WTC11 (cell line): ENCODE results near the gene CD200R1. TPM values are rescaled to one million over a fixed set of nuclear protein-coding genes. Genes with fewer than 3 reads are reported as not detected.

Source experiments
- ATAC-seq: fragments of 200-7000 bp; cut with Tn5 transposase; 2 replicates; pipeline ENCODE4 v1.10.0; 2021; ENCODE audit warnings: mild to moderate bottlenecking, moderate library complexity
- CTCF ChIA-PET: fragments of 300-600 bp; sonication (Branson Sonifier 250); formaldehyde crosslinking; loops from one replicate; lab custom pipeline; 2021; ENCODE audit warnings: antibody characterized with exemption; lab: Charles Lee
- POLR2A ChIA-PET: fragments of 350-600 bp; sonication (Branson Sonifier 250); formaldehyde crosslinking; loops from one replicate; lab custom pipeline; 2021; ENCODE audit warnings: antibody characterized with exemption; lab: Charles Lee
- DNase-seq: peaks from one replicate; pipeline ENCODE4 v3.0.0; 2021; ENCODE audit warnings: low spot score
- H3K27ac Mint-ChIP-seq: 2 replicates; pipeline ENCODE4 v1.8.0; 2021; ENCODE audit warnings: mixed read lengths
- H3K27me3 Mint-ChIP-seq: 2 replicates; pipeline ENCODE4 v1.8.0; 2021; ENCODE audit warnings: low read depth, mild to moderate bottlenecking, moderate library complexity, mixed read lengths
- H3K36me3 Mint-ChIP-seq: 2 replicates; pipeline ENCODE4 v1.8.0; 2021; ENCODE audit warnings: mixed read lengths
- H3K4me1 Mint-ChIP-seq: 2 replicates; pipeline ENCODE4 v1.8.0; 2022; ENCODE audit warnings: mixed read lengths
- H3K4me3 Mint-ChIP-seq: 2 replicates; pipeline ENCODE4 v1.8.0; 2021; ENCODE audit warnings: mild to moderate bottlenecking, moderate library complexity, mixed read lengths
- H3K9me3 Mint-ChIP-seq: 2 replicates; pipeline ENCODE4 v1.8.0; 2021; ENCODE audit warnings: mixed read lengths
- ATF2 ChIP-seq: sonication (generic); formaldehyde crosslinking; IDR thresholded peaks from 2 replicates; pipeline ENCODE4 v1.8.1; 2022; ENCODE audit warnings: low read depth, missing genetic modification reagents, borderline replicate concordance
- CREB1 ChIP-seq: sonication (generic); formaldehyde crosslinking; IDR thresholded peaks from 2 replicates; pipeline ENCODE4 v1.8.0; 2023; ENCODE audit warnings: mild to moderate bottlenecking, missing genetic modification reagents
- ELF4 ChIP-seq: sonication (generic); formaldehyde crosslinking; IDR thresholded peaks from 2 replicates; pipeline ENCODE4 v1.8.1; 2022; ENCODE audit warnings: low read depth, mild to moderate bottlenecking, moderate library complexity, missing genetic modification reagents
- GABPB1 ChIP-seq: sonication (generic); formaldehyde crosslinking; IDR thresholded peaks from 2 replicates; pipeline ENCODE4 v1.8.1; 2023; ENCODE audit warnings: mild to moderate bottlenecking, missing genetic modification reagents
- NFE2L1 ChIP-seq: sonication (generic); formaldehyde crosslinking; IDR thresholded peaks from 2 replicates; pipeline ENCODE4 v1.8.1; 2023; ENCODE audit warnings: missing genetic modification reagents
- PRRX2 ChIP-seq: fragments of 250-450 bp; sonication (Bioruptor Pico); IDR thresholded peaks from 2 replicates; pipeline ENCODE4 v1.8.0; 2021; ENCODE audit warnings: mild to moderate bottlenecking
- SOX15 ChIP-seq: fragments of 250-450 bp; sonication (Bioruptor Pico); IDR thresholded peaks from 2 replicates; pipeline ENCODE4 v1.9.0; 2021; ENCODE audit warnings: mild to moderate bottlenecking
- ZNF121 ChIP-seq: sonication (generic); formaldehyde crosslinking; IDR thresholded peaks from 2 replicates; pipeline ENCODE4 v1.8.0; 2023; ENCODE audit warnings: missing genetic modification reagents
- ZNF281 ChIP-seq: sonication (generic); formaldehyde crosslinking; IDR thresholded peaks from 2 replicates; pipeline ENCODE4 v1.8.0; 2023; ENCODE audit warnings: mild to moderate bottlenecking, missing genetic modification reagents
- ZNF423 ChIP-seq: fragments of 250-450 bp; sonication (Bioruptor Pico); IDR thresholded peaks from 2 replicates; pipeline ENCODE4 v2.1.2; 2022; ENCODE audit warnings: mild to moderate bottlenecking, moderate library complexity
- total RNA-seq: library from RNA; stranded (reverse); gene quantifications from 3 replicates; pipeline ENCODE4 v1.2.3, GENCODE V29; 2021
- TF ChIP-seq, protein P1 (sequence below): fragments of 250-450 bp; sonication (Bioruptor Pico); IDR thresholded peaks from 2 replicates; pipeline ENCODE4 v1.8.0; 2021; ENCODE audit warnings: mild to moderate bottlenecking
- TF ChIP-seq, protein P2 (sequence below): sonication (generic); formaldehyde crosslinking; IDR thresholded peaks from 2 replicates; pipeline ENCODE4 v1.8.0; 2022; ENCODE audit warnings: missing genetic modification reagents
- TF ChIP-seq, protein P3 (sequence below): sonication (generic); formaldehyde crosslinking; IDR thresholded peaks from 2 replicates; pipeline ENCODE4 v1.8.1; 2022; ENCODE audit warnings: missing genetic modification reagents, borderline replicate concordance

Gene CD200R1
- total RNA-seq, 1 experiment from 2014 or later: not detected

DNA sequence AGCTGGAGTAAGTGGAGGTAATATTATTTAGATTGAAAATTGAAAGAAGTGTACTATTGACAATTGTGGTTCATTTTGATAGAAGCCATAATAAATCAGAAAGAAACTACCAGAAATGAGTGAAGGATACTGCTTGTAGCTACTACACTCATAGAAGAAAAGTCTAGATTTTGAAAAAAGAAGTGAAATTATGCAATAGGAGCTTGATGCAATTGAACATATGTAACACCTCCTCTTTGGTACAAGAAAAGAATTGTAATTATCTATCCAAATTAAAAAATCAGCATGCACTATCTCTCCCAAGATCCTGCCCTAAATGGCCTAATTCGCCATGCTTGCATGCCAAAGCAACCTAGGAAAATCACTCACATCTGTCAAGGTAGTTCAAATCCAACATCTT is 77.1 kb downstream of the CD200R1 start (continued):
- TF ChIP-seq PRRX2: no peak
- TF ChIP-seq SOX15 (CRISPR knock-in tag): no peak

DNA sequence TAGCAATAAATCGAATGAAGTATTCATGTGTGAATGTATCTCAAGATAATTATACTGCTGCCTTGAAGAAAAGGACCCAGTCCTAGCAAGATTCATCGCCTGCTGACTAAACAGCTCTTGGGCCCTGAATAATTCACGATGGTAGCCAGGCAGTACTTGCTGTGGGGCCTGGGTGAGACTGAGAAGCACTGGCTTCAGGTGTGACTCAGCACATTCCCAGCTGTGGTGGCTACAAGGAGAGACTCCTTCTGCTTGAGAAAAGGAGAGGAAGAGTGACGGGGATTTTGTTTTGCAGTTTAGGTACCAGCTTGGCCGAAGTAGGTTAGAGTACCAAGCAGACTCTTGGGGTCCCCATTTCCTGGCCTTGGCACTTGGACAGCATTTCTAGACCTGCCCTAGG is 80.6 kb downstream of the CD200R1 start:
- TF ChIP-seq ZNF423 (no peak), NFE2L1 (CRISPR knock-in tag) (peak; percentile 99)
- no peak overlapping the region for H3K4me3 Mint-ChIP-seq
- peak; percentile 92 for ATAC-seq
- ChIA-PET POLR2A (no interaction called here), CTCF (interaction anchor here (1.0 to 1.3 kb wide), 2 partner anchors 85 to 160 kb away, joined by 4 to 9 read pairs; no protein-coding TSS in a partner anchor)
- H3K27ac Mint-ChIP-seq: peak overlapping the region; percentile 88
- H3K27me3 Mint-ChIP-seq: no peaks in the 10 kb centered on the region
- peaks cover 10% of the 10 kb centered on the region for H3K9me3 Mint-ChIP-seq
- H3K36me3 Mint-ChIP-seq: peaks cover 7% of the 10 kb centered on the region
- DNase-seq: peak; percentile 71
- peaks cover 54% of the 10 kb centered on the region for H3K4me1 Mint-ChIP-seq

- no peaks in the 10 kb centered on the region for H3K27me3 Mint-ChIP-seq
- H3K4me1 Mint-ChIP-seq: peaks cover 26% of the 10 kb centered on the region
- TF ChIP-seq ATF2: no peak
- TF ChIP-seq, protein P1, sequence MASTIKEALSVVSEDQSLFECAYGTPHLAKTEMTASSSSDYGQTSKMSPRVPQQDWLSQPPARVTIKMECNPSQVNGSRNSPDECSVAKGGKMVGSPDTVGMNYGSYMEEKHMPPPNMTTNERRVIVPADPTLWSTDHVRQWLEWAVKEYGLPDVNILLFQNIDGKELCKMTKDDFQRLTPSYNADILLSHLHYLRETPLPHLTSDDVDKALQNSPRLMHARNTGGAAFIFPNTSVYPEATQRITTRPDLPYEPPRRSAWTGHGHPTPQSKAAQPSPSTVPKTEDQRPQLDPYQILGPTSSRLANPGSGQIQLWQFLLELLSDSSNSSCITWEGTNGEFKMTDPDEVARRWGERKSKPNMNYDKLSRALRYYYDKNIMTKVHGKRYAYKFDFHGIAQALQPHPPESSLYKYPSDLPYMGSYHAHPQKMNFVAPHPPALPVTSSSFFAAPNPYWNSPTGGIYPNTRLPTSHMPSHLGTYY: no peak
- TF ChIP-seq ZNF121 (CRISPR knock-in tag): no peak
- TF ChIP-seq ZNF423: peak; percentile 81
- TF ChIP-seq, protein P2, sequence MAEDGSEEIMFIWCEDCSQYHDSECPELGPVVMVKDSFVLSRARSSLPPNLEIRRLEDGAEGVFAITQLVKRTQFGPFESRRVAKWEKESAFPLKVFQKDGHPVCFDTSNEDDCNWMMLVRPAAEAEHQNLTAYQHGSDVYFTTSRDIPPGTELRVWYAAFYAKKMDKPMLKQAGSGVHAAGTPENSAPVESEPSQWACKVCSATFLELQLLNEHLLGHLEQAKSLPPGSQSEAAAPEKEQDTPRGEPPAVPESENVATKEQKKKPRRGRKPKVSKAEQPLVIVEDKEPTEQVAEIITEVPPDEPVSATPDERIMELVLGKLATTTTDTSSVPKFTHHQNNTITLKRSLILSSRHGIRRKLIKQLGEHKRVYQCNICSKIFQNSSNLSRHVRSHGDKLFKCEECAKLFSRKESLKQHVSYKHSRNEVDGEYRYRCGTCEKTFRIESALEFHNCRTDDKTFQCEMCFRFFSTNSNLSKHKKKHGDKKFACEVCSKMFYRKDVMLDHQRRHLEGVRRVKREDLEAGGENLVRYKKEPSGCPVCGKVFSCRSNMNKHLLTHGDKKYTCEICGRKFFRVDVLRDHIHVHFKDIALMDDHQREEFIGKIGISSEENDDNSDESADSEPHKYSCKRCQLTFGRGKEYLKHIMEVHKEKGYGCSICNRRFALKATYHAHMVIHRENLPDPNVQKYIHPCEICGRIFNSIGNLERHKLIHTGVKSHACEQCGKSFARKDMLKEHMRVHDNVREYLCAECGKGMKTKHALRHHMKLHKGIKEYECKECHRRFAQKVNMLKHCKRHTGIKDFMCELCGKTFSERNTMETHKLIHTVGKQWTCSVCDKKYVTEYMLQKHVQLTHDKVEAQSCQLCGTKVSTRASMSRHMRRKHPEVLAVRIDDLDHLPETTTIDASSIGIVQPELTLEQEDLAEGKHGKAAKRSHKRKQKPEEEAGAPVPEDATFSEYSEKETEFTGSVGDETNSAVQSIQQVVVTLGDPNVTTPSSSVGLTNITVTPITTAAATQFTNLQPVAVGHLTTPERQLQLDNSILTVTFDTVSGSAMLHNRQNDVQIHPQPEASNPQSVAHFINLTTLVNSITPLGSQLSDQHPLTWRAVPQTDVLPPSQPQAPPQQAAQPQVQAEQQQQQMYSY (CRISPR knock-in tag): no peak
- H3K4me3 Mint-ChIP-seq: no peak overlapping the region
- H3K27ac Mint-ChIP-seq: peak overlapping the region; percentile 40
- ATAC-seq (peak; percentile 50), DNase-seq (no peak)
- peaks cover 7% of the 10 kb centered on the region for H3K36me3 Mint-ChIP-seq
- peaks cover 10% of the 10 kb centered on the region for H3K9me3 Mint-ChIP-seq
- ChIA-PET POLR2A (no interaction called here), CTCF (interaction anchor here (1.1 kb wide), 1 partner anchor 246 kb away, joined by 5 read pairs; no protein-coding TSS in a partner anchor)
Measured at GRCh38 chr3:112889357-112889756, 85.5 kb downstream of the CD200R1 start.

GRCh38 chr3:112888381-112889085 is 86.4 kb downstream of the CD200R1 start:
- Mint-ChIP-seq H3K36me3 (peaks cover 7% of the 10 kb centered on the region), H3K4me3 (no peak overlapping the region), H3K4me1 (peaks cover 17% of the 10 kb centered on the region), H3K27me3 (no peaks in the 10 kb centered on the region), H3K27ac (no peak overlapping the region), H3K9me3 (peaks cover 10% of the 10 kb centered on the region)
- ATAC-seq: no peak
- no peak for TF ChIP-seq GABPB1 (CRISPR knock-in tag)
- TF ChIP-seq ELF4 (CRISPR knock-in tag): no peak
- no peak for TF ChIP-seq CREB1 (CRISPR knock-in tag)
- TF ChIP-seq ZNF281 (CRISPR knock-in tag): no peak
- TF ChIP-seq, protein P3, sequence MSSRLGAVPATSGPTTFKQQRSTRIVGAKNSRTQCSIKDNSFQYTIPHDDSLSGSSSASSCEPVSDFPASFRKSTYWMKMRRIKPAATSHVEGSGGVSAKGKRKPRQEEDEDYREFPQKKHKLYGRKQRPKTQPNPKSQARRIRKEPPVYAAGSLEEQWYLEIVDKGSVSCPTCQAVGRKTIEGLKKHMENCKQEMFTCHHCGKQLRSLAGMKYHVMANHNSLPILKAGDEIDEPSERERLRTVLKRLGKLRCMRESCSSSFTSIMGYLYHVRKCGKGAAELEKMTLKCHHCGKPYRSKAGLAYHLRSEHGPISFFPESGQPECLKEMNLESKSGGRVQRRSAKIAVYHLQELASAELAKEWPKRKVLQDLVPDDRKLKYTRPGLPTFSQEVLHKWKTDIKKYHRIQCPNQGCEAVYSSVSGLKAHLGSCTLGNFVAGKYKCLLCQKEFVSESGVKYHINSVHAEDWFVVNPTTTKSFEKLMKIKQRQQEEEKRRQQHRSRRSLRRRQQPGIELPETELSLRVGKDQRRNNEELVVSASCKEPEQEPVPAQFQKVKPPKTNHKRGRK: no peak
- ChIA-PET CTCF (interaction anchor here (1.1 kb wide), 1 partner anchor 246 kb away, joined by 5 read pairs; no protein-coding TSS in a partner anchor), POLR2A (interaction anchor here (0.7 kb wide), 1 partner anchor 69 kb away, joined by 4 read pairs; no protein-coding TSS in a partner anchor)
- DNase-seq: no peak
